LNCaP clone FGC (cell line): ENCODE results near the gene GCLM.

Experiments
- DNase-seq: peaks from one replicate; pipeline ENCODE4 v3.0.0-alpha.2; 2011; ENCODE audit warnings: low read depth
- H3K4me3 ChIP-seq: 2 replicates; pipeline ENCODE4 v1.5.1; 2011; ENCODE audit warnings: mild to moderate bottlenecking, low read depth, low read length, control low read depth
- CTCF ChIP-seq: IDR thresholded peaks from 2 replicates; pipeline ENCODE4 v1.5.1; 2012; ENCODE audit warnings: mild to moderate bottlenecking; ENCODE audit not compliant: control insufficient read depth, insufficient read depth; ENCODE audit errors: extremely low read depth

GCLM gene

GRCh38 chr1:93907718-93908117, 1.5 kb downstream of the GCLM start:
- H3K4me3 ChIP-seq = peak overlapping the region; percentile 65
- TF ChIP-seq CTCF = no peak
- DNase-seq = no peak

- no peak for DNase-seq
- no peak overlapping the region for H3K4me3 ChIP-seq
- no peak for TF ChIP-seq CTCF
Observed at GRCh38 chr1:93906480-93906879, 2.8 kb downstream of the GCLM start.

GRCh38 chr1:93905734-93906133, 3.5 kb downstream of the GCLM start:
- no peak overlapping the region for H3K4me3 ChIP-seq
- DNase-seq = no peak
- no peak for TF ChIP-seq CTCF

- no peak for TF ChIP-seq CTCF
- no peak for DNase-seq
- no peak overlapping the region for H3K4me3 ChIP-seq
Observed at GRCh38 chr1:93905051-93905450, 4.2 kb downstream of the GCLM start.

- TF ChIP-seq CTCF = no peak
- peak; percentile 36 for DNase-seq
- H3K4me3 ChIP-seq = no peak overlapping the region
Observed at GRCh38 chr1:93904228-93904627, 5.0 kb downstream of the GCLM start.

- DNase-seq = no peak
- H3K4me3 ChIP-seq = no peak overlapping the region
- TF ChIP-seq CTCF = no peak
Observed at GRCh38 chr1:93900723-93901504, 8.3 kb downstream of the GCLM start.
